Nephron (organoid): ENCODE measurements around the gene FN1.
"Not testable (repeated sequence)": the region's sequence is repeated elsewhere in the genome, so short reads cannot be mapped to it uniquely, and the experiment has no call there.

Experiments used
- H3K27ac Mint-ChIP-seq, 3 experiments: 2 replicates each; pipeline ENCODE4 v1.8.0; 2020; ENCODE audit warnings: mixed read lengths in 3 of 3, mild to moderate bottlenecking in 2 of 3, moderate library complexity in 1 of 3
- H3K27me3 Mint-ChIP-seq: 2 replicates; pipeline ENCODE4 v1.8.0; 2021; ENCODE audit warnings: low read depth, mild to moderate bottlenecking, moderate library complexity, mixed read lengths
- H3K36me3 Mint-ChIP-seq: 2 replicates; pipeline ENCODE4 v1.8.0; 2020; ENCODE audit warnings: low read depth, mixed read lengths
- H3K4me1 Mint-ChIP-seq: 2 replicates; pipeline ENCODE4 v1.8.0; 2020; ENCODE audit warnings: mixed read lengths
- H3K4me3 Mint-ChIP-seq, 3 experiments: 2 replicates each; pipeline ENCODE4 v1.8.0; 2020; ENCODE audit warnings: mild to moderate bottlenecking in 3 of 3, mixed read lengths in 3 of 3, moderate library complexity in 2 of 3
- H3K9me3 Mint-ChIP-seq: 2 replicates; pipeline ENCODE4 v1.8.0; 2020; ENCODE audit warnings: mixed read lengths
- CTCF ChIP-seq, 3 experiments: fragments of 200-600 bp; sonication (generic); IDR thresholded peaks; one replicate each; pipeline ENCODE4 v1.5.0; 2021; ENCODE audit warnings: antibody characterized with exemption in 3 of 3; ENCODE audit not compliant: unreplicated experiment in 3 of 3

The FN1 gene

GRCh38 chr2:215414674-215415073 is 21.2 kb downstream of the FN1 start:
- Mint-ChIP-seq H3K36me3 (peaks cover 45% of the 10 kb centered on the region), H3K4me3 (no peak overlapping the region), H3K9me3 (no peaks in the 10 kb centered on the region), H3K4me1 (no peaks in the 10 kb centered on the region), H3K27me3 (no peaks in the 10 kb centered on the region), H3K27ac (no peak overlapping the region)
- no peak for TF ChIP-seq CTCF (IDR thresholded peaks at IDR 0.05; ENCODE audit: unreplicated experiment in 3 of 3)

- Mint-ChIP-seq H3K36me3 (peaks cover 51% of the 10 kb centered on the region), H3K4me3 (no peak overlapping the region), H3K9me3 (no peaks in the 10 kb centered on the region), H3K4me1 (no peaks in the 10 kb centered on the region), H3K27ac (no peak overlapping the region), H3K27me3 (no peaks in the 10 kb centered on the region)
- no peak for TF ChIP-seq CTCF (IDR thresholded peaks at IDR 0.05; ENCODE audit: unreplicated experiment in 3 of 3)
Measured at GRCh38 chr2:215413974-215414373, 21.9 kb downstream of the FN1 start.

GRCh38 chr2:215413484-215413777 is 22.4 kb downstream of the FN1 start:
- no peak overlapping the region for H3K4me3 Mint-ChIP-seq

GRCh38 chr2:215411941-215412743 is 23.7 kb downstream of the FN1 start:
- no peaks in the 10 kb centered on the region for H3K4me1 Mint-ChIP-seq
- H3K27ac Mint-ChIP-seq = no peak overlapping the region
- no peak for TF ChIP-seq CTCF (IDR thresholded peaks at IDR 0.05; ENCODE audit: unreplicated experiment in 3 of 3)
- no peaks in the 10 kb centered on the region for H3K27me3 Mint-ChIP-seq
- no peak overlapping the region for H3K4me3 Mint-ChIP-seq
- peaks cover 59% of the 10 kb centered on the region for H3K36me3 Mint-ChIP-seq
- no peaks in the 10 kb centered on the region for H3K9me3 Mint-ChIP-seq

More at GRCh38 chr2:215413484-215413777, 22.4 kb downstream of the FN1 start:
- peaks cover 52% of the 10 kb centered on the region for H3K36me3 Mint-ChIP-seq
- no peak for TF ChIP-seq CTCF (IDR thresholded peaks at IDR 0.05; ENCODE audit: unreplicated experiment in 3 of 3)
- no peaks in the 10 kb centered on the region for H3K4me1 Mint-ChIP-seq
- H3K27ac Mint-ChIP-seq = no peak overlapping the region
- no peaks in the 10 kb centered on the region for H3K27me3 Mint-ChIP-seq
- no peaks in the 10 kb centered on the region for H3K9me3 Mint-ChIP-seq

GRCh38 chr2:215410932-215411285 is 25.0 kb downstream of the FN1 start:
- Mint-ChIP-seq H3K4me1 (no peaks in the 10 kb centered on the region), H3K36me3 (peaks cover 72% of the 10 kb centered on the region), H3K27ac (no peak overlapping the region), H3K27me3 (no peaks in the 10 kb centered on the region), H3K4me3 (no peak overlapping the region), H3K9me3 (no peaks in the 10 kb centered on the region)
- TF ChIP-seq CTCF (IDR thresholded peaks at IDR 0.05; ENCODE audit: unreplicated experiment in 3 of 3) = no peak

- not testable (repeated sequence) for H3K4me3 Mint-ChIP-seq, H3K4me1 Mint-ChIP-seq, H3K9me3 Mint-ChIP-seq, H3K27me3 Mint-ChIP-seq, H3K27ac Mint-ChIP-seq
- peaks cover 74% of the 10 kb centered on the region for H3K36me3 Mint-ChIP-seq
Measured at GRCh38 chr2:215410181-215410931, 25.5 kb downstream of the FN1 start.
